Neuronal stem cell (in vitro differentiated cells): ENCODE measurements around the gene SH2D5.

Experiments used
- DNase-seq: peaks from one replicate; pipeline ENCODE4 v3.0.0-alpha.2; 2013; ENCODE audit warnings: low spot score
- H2AFZ ChIP-seq: one replicate; pipeline ENCODE4 v1.6.1; 2013; ENCODE audit warnings: mild to moderate bottlenecking, low read length, inconsistent platforms
- H2AK5ac ChIP-seq: 2 replicates; pipeline ENCODE4 v1.6.1; 2013; ENCODE audit warnings: low read depth, mild to moderate bottlenecking, inconsistent platforms, low read length, moderate library complexity, mixed read lengths
- H2BK120ac ChIP-seq: 2 replicates; pipeline ENCODE4 v1.6.1; 2013; ENCODE audit warnings: low read depth, mild to moderate bottlenecking, inconsistent platforms, low read length, moderate library complexity, mixed read lengths
- H2BK12ac ChIP-seq: one replicate; pipeline ENCODE4 v1.6.1; 2013; ENCODE audit warnings: low read length, inconsistent platforms
- H2BK15ac ChIP-seq: 2 replicates; pipeline ENCODE4 v1.6.1; 2013; ENCODE audit warnings: mild to moderate bottlenecking, low read length, inconsistent platforms, mixed read lengths
- H2BK5ac ChIP-seq: one replicate; pipeline ENCODE4 v1.6.1; 2013; ENCODE audit warnings: inconsistent platforms, mild to moderate bottlenecking, low read length, moderate library complexity
- H3K14ac ChIP-seq: one replicate; pipeline ENCODE4 v1.6.1; 2013; ENCODE audit warnings: low read length, inconsistent platforms
- H3K18ac ChIP-seq: 2 replicates; pipeline ENCODE4 v1.6.1; 2013; ENCODE audit warnings: low read length, inconsistent platforms
- H3K23ac ChIP-seq: 2 replicates; pipeline ENCODE4 v1.6.1; 2013; ENCODE audit warnings: low read depth, mild to moderate bottlenecking, mixed read lengths, low read length, inconsistent platforms; ENCODE audit not compliant: poor library complexity
- H3K27ac ChIP-seq: replicated peaks from 3 replicates; pipeline ENCODE4 v1.5.1; 2013; ENCODE audit warnings: low read length, inconsistent platforms
- H3K27me3 ChIP-seq, 3 experiments: 2 replicates each; pipeline ENCODE4 v1.6.1; 2013; ENCODE audit warnings: low read length in 3 of 3, mild to moderate bottlenecking in 2 of 3, inconsistent platforms in 1 of 3, low read depth in 1 of 3, mixed read lengths in 1 of 3, moderate library complexity in 1 of 3; ENCODE audit not compliant: control insufficient read depth in 3 of 3, insufficient read depth in 3 of 3
- H3K36me3 ChIP-seq, 2 donors: replicated peaks in 1 of 2; 2 replicates each; pipeline ENCODE4 v1.6.1; 2013; ENCODE audit warnings: low read length in 2 of 2; ENCODE audit not compliant: control insufficient read depth in 2 of 2, insufficient read depth in 2 of 2
- H3K4ac ChIP-seq: 2 replicates; pipeline ENCODE4 v1.6.1; 2013; ENCODE audit warnings: inconsistent platforms, mild to moderate bottlenecking, low read length, moderate library complexity
- H3K4me1 ChIP-seq, 2 donors: 1 replicate in 1 of 2; 2 replicates in 1 of 2; pipeline ENCODE4 v1.6.1; 2013; ENCODE audit warnings: low read length in 2 of 2, low read depth in 1 of 2; ENCODE audit not compliant: control insufficient read depth in 2 of 2, insufficient read depth in 1 of 2
- H3K4me2 ChIP-seq: one replicate; pipeline ENCODE4 v1.6.1; 2013; ENCODE audit warnings: mild to moderate bottlenecking, low read length, inconsistent platforms; ENCODE audit not compliant: insufficient read depth, poor library complexity, severe bottlenecking
- H3K4me3 ChIP-seq, 2 donors: 2 replicates each; pipeline ENCODE4 v1.5.1; 2013; ENCODE audit warnings: low read length in 2 of 2, mild to moderate bottlenecking in 2 of 2, inconsistent platforms in 1 of 2, moderate library complexity in 1 of 2
- H3K79me1 ChIP-seq: one replicate; pipeline ENCODE4 v1.6.1; 2013; ENCODE audit warnings: low read depth, mild to moderate bottlenecking, inconsistent platforms, low read length, moderate library complexity
- H3K9ac ChIP-seq: one replicate; pipeline ENCODE4 v1.6.1; 2013; ENCODE audit warnings: mild to moderate bottlenecking, low read depth, low read length, inconsistent platforms; ENCODE audit not compliant: poor library complexity
- H3K9me3 ChIP-seq, 2 donors: replicated peaks in 1 of 2; 2 replicates each; pipeline versions ENCODE3 to v1.6.1; 2013; ENCODE audit warnings: low read length in 2 of 2, mild to moderate bottlenecking in 2 of 2, inconsistent platforms in 1 of 2, low read depth in 1 of 2, mixed read lengths in 1 of 2, moderate library complexity in 1 of 2; ENCODE audit not compliant: control insufficient read depth in 2 of 2, insufficient read depth in 1 of 2
- H4K8ac ChIP-seq: one replicate; pipeline ENCODE4 v1.6.1; 2013; ENCODE audit warnings: low read depth, mild to moderate bottlenecking, inconsistent platforms, low read length, moderate library complexity
- H4K91ac ChIP-seq: one replicate; pipeline ENCODE4 v1.6.1; 2013; ENCODE audit warnings: low read length, low read depth, mild to moderate bottlenecking, inconsistent platforms; ENCODE audit not compliant: poor library complexity
- WGBS, 2 donors: extraction: QIAGEN DNeasy Blood & Tissue Kit; methylation state at CpG; one replicate each; pipeline ENCODE4 v1.1.7; 2013; ENCODE audit warnings: missing lambda C conversion rate in 2 of 2, mixed read lengths in 1 of 2; ENCODE audit not compliant: insufficient read length in 2 of 2, insufficient replicate concordance in 1 of 2; ENCODE audit errors: extremely low coverage in 2 of 2; 5-methylcytosine and 5-hydroxymethylcytosine counted together

Gene SH2D5

DNA sequence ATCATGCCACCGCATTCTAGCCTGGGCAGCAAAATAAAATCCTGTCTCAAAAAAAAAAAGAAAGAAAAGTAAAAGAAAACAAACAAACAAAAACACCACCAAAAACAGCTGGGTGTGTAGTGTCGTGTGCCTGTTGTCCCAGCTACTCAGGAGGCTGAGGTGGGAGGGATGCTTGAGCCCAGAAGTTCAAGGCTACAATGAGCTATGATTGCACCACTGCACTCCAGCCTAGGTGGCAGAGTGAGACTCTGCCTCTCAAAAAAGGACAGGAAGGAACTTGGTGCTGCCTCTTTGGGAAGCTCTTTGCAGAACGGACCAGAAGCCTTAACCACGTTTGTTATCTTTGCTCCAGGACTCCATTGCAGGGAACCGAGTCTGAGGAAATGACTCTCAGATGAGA is 25.7 kb downstream of the SH2D5 start:
- Histone ChIP-seq H3K4me2 (no peak overlapping the region), H3K9ac (no peak overlapping the region), H3K4ac (no peak overlapping the region), H3K14ac (no peak overlapping the region), H3K4me1 (peaks cover 2 to 22% of the 10 kb centered on the region in 2 donors), H3K4me3 (no peak overlapping the region), H3K23ac (no peak overlapping the region), H2AFZ (no peak overlapping the region), H4K8ac (no peak overlapping the region), H2BK15ac (no peak overlapping the region), H2BK120ac (no peak overlapping the region), H3K36me3 (peaks cover 0 to 4% of the 10 kb centered on the region in 2 donors), H2AK5ac (no peak overlapping the region), H3K27ac (no peak overlapping the region), H2BK5ac (no peak overlapping the region), H3K18ac (no peak overlapping the region), H4K91ac (no peak overlapping the region), H3K9me3 (peaks cover 0 to 2% of the 10 kb centered on the region in 2 donors), H3K27me3 (no peaks in the 10 kb centered on the region), H2BK12ac (no peak overlapping the region), H3K79me1 (no peaks in the 10 kb centered on the region)
- DNase-seq: no peak
- no CpG with 5 or more reads among the region's 5 CpGs for WGBS, 2 donors

DNA sequence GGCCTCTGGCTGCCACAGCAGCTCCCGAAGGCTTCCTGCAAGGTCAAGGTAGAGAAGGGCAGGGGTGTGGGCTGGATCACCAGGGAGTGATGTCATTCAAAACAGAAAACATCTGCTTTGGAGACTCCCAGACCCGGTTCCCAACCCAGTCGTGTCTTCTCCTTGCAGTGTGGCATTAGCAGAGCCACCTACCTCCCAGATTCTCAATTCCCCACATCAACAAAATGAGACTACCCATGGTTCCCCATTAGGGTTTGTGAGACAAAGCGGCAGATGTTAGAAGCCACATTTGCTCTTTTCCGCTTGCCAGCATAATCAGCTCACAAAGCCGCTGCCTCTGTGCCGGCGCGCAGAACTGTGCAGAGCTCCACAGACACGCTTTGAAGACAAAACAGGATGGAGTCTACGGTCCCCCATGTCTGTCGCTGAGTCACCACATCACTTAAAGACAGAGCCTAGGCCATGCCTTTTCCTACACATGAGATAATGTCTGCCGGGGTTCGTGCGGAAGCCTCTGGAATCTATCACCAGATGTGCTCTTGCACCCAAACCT is 27.2 kb downstream of the SH2D5 start:
- no peak overlapping the region for H2BK120ac ChIP-seq
- H3K9ac ChIP-seq: no peak overlapping the region
- H3K4me1 ChIP-seq: peaks cover 0 to 7% of the 10 kb centered on the region in 2 donors
- H4K8ac ChIP-seq: no peak overlapping the region
- no peak for DNase-seq
- peak overlapping the region; percentile 64 for H2AFZ ChIP-seq
- no peak overlapping the region for H3K18ac ChIP-seq
- no peak overlapping the region for H2BK12ac ChIP-seq
- H3K23ac ChIP-seq: peak overlapping the region; percentile 17
- H2BK15ac ChIP-seq: no peak overlapping the region
- peak overlapping the region; percentile 6 for H2AK5ac ChIP-seq
- H3K36me3 ChIP-seq: peaks cover 0 to 4% of the 10 kb centered on the region in 2 donors
- no peak overlapping the region for H4K91ac ChIP-seq
- no peak overlapping the region for H3K27ac ChIP-seq
- no peak overlapping the region for H3K4me3 ChIP-seq
- no peak overlapping the region for H3K14ac ChIP-seq
- no peak overlapping the region for H2BK5ac ChIP-seq
- no peaks in the 10 kb centered on the region for H3K79me1 ChIP-seq
- H3K4ac ChIP-seq: no peak overlapping the region
- H3K9me3 ChIP-seq: peaks cover 0 to 2% of the 10 kb centered on the region in 2 donors
- no peaks in the 10 kb centered on the region for H3K27me3 ChIP-seq
- no peak overlapping the region for H3K4me2 ChIP-seq
- no CpG with 5 or more reads among the region's 15 CpGs for WGBS, 2 donors

DNA sequence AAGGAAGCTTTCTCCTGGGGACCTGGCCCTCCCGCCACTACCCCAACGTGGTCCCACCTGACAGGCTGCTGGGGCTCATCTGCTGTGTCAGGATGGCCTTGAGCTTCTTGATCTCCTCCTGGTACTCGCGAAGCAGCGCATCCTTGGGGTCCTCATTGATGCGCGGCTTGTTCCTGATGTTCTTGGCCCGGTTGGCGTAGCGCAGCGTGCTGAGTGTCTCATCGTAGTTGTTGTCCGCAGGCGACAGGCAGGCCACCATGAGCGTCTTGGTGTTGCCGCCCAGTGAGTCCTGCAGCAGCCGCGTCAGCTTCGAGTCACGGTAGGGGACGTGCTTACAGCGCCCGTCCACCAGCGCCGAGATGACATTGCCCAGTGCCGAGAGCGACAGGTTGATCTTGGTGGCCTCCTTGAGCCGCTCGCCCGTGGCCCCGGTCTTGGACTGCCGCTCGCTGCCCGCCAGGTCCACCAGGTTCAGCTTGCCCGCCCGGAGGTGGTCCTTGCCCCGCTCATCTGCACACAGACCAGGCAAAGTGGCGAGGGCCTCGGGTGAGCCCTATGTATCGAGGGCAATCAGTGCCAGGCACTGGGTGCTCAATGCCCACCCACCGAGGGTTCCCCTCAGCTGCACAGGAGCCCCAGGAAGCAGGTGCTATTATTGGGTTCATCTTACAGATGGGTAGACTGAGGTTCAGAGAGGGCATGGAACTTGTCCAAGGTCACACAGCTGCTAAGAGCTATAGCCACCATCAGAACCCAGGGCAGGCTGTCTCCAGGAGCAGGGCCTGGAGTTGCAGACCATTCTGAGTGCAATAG is 27.9 kb downstream of the SH2D5 start:
- Histone ChIP-seq H4K91ac (peak overlapping the region; percentile 38), H3K4me3 (peak overlapping the region in 1 of 2 donors; percentile 45), H3K14ac (no peak overlapping the region), H3K27me3 (no peaks in the 10 kb centered on the region), H3K4me1 (peaks cover 0 to 7% of the 10 kb centered on the region in 2 donors), H3K27ac (no peak overlapping the region), H3K23ac (peak overlapping the region; percentile 44), H2BK5ac (no peak overlapping the region), H2AK5ac (peak overlapping the region; percentile 6), H3K4me2 (no peak overlapping the region), H3K9me3 (peaks cover 0 to 2% of the 10 kb centered on the region in 2 donors), H2BK15ac (no peak overlapping the region), H2AFZ (no peak overlapping the region), H3K18ac (peak overlapping the region; percentile 15), H3K9ac (no peak overlapping the region), H3K79me1 (no peaks in the 10 kb centered on the region), H4K8ac (no peak overlapping the region), H3K4ac (no peak overlapping the region), H2BK120ac (no peak overlapping the region), H2BK12ac (no peak overlapping the region), H3K36me3 (peaks cover 0 to 4% of the 10 kb centered on the region in 2 donors)
- WGBS, 2 donors: no CpG with 5 or more reads among the region's 41 CpGs
- DNase-seq: no peak

DNA sequence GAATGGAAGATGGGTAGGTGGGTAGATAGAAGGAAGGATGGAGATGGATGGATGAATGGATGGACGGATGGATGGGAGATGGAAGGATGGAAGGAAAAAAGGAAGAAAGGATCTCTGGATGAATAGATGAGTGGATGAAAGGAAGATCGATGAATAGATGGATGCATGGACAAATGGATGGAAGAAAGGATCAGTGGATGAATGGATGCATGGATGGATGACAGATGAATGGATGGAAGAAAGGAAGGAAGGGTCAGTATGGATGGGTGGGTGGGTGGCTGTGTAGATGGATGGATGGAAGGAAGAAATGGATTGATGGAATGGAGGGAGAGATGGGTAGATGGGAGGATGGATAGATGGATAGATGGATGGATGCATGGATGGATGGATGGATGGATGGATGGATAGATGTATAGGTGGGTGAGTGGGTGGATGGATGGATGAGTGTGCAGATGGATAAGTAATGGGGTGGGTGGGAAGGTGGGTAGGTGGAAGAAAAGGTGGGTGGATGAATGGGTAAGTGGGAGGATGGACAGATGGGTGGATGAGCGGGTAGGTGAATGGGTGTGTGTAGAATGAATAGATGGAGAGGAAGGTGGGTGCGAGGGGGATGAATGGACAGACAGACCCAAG is 29.3 kb downstream of the SH2D5 start:
- Histone ChIP-seq H3K9me3 (peaks cover 0 to 2% of the 10 kb centered on the region in 2 donors), H3K79me1 (no peaks in the 10 kb centered on the region), H3K4me3 (no peak overlapping the region), H3K18ac (no peak overlapping the region), H3K14ac (no peak overlapping the region), H3K36me3 (peaks cover 0 to 2% of the 10 kb centered on the region in 2 donors), H2BK120ac (no peak overlapping the region), H2BK5ac (no peak overlapping the region), H3K27me3 (no peaks in the 10 kb centered on the region), H4K8ac (no peak overlapping the region), H2BK12ac (no peak overlapping the region), H2AFZ (no peak overlapping the region), H2BK15ac (no peak overlapping the region), H2AK5ac (no peak overlapping the region), H3K23ac (no peak overlapping the region), H3K9ac (no peak overlapping the region), H3K4me1 (peaks cover 2 to 7% of the 10 kb centered on the region in 2 donors), H3K4me2 (no peak overlapping the region), H3K27ac (no peak overlapping the region), H4K91ac (no peak overlapping the region), H3K4ac (no peak overlapping the region)
- 97 to 100% methylated on average over 1 to 2 of the region's 4 CpGs for WGBS, 2 donors
- no peak for DNase-seq
